PC-9 (cell line): ENCODE results near the gene SNAPC4. TPM values are rescaled to one million over a fixed set of nuclear protein-coding genes. Genes with fewer than 3 reads are reported as not detected.

Experiments
- BruUV-seq: library from RNA; stranded (reverse); fragments of 400-500 nt; replicated peaks from 2 replicates; lab custom pipeline; 2021; lab: Mats Ljungman, UMichigan
- CTCF ChIA-PET: fragments of 300-600 bp; sonication (Branson Sonifier 250); formaldehyde crosslinking; loops from one replicate; lab custom pipeline; 2022; ENCODE audit warnings: antibody characterized with exemption; lab: Charles Lee
- POLR2A ChIA-PET: fragments of 300-600 bp; sonication (Branson Sonifier 250); formaldehyde crosslinking; loops from one replicate; lab custom pipeline; 2022; ENCODE audit warnings: antibody characterized with exemption; ENCODE audit not compliant: unreplicated experiment; lab: Charles Lee
- DNase-seq, 2 experiments: peaks; one replicate each; pipeline versions ENCODE4 v3.0.0 to v3.0.0-alpha.2; 2015 to 2022; ENCODE audit warnings: mixed read lengths in 1 of 2
- H2AFZ ChIP-seq: fragments of 200-600 bp; sonication (generic); 2 replicates; pipeline ENCODE4 v1.8.1; 2017; ENCODE audit warnings: antibody characterized with exemption
- H3F3A ChIP-seq: fragments of 200-600 bp; sonication (generic); 2 replicates; pipeline ENCODE4 v1.8.1; 2017; ENCODE audit warnings: antibody characterized with exemption, mild to moderate bottlenecking, low read depth; ENCODE audit not compliant: insufficient read depth
- H3K27ac ChIP-seq: fragments of 200-600 bp; sonication (generic); 2 replicates; pipeline ENCODE4 v1.6.1; 2016; ENCODE audit warnings: mixed run types
- H3K27me3 ChIP-seq: fragments of 200-600 bp; sonication (generic); 2 replicates; pipeline ENCODE4 v1.6.1; 2016; ENCODE audit warnings: low read depth, mixed run types; ENCODE audit not compliant: insufficient read depth
- H3K36me3 ChIP-seq: fragments of 200-600 bp; sonication (generic); 2 replicates; pipeline ENCODE4 v1.6.1; 2016; ENCODE audit warnings: low read depth, mixed run types
- H3K4me1 ChIP-seq: fragments of 200-600 bp; sonication (generic); replicated peaks from 2 replicates; pipeline ENCODE4 v1.6.1; 2016; ENCODE audit warnings: mixed run types; ENCODE audit not compliant: insufficient read depth
- H3K4me2 ChIP-seq: fragments of 200-600 bp; sonication (generic); 2 replicates; pipeline ENCODE4 v1.6.1; 2017; ENCODE audit warnings: mixed run types
- H3K4me3 ChIP-seq: fragments of 200-600 bp; sonication (generic); 2 replicates; pipeline ENCODE4 v1.6.1; 2016; ENCODE audit warnings: mixed run types
- H3K79me2 ChIP-seq: fragments of 200-600 bp; sonication (generic); 2 replicates; pipeline ENCODE4 v1.6.1; 2017; ENCODE audit warnings: low read depth, mixed run types
- H3K9me2 ChIP-seq: fragments of 200-600 bp; sonication (generic); 2 replicates; pipeline ENCODE4 v1.8.1; 2017; ENCODE audit warnings: mild to moderate bottlenecking; ENCODE audit not compliant: insufficient read depth
- H3K9me3 ChIP-seq: fragments of 200-600 bp; sonication (generic); 2 replicates; pipeline ENCODE4 v1.8.1; 2016; ENCODE audit warnings: low read depth; ENCODE audit not compliant: insufficient read depth
- H4K20me1 ChIP-seq: fragments of 200-600 bp; sonication (generic); 2 replicates; pipeline ENCODE4 v1.8.1; 2017; ENCODE audit not compliant: insufficient read depth
- CTCF ChIP-seq: fragments of 200-600 bp; sonication (generic); conservative IDR thresholded peaks from 2 replicates; pipeline ENCODE4 v1.6.1; 2017; ENCODE audit warnings: mixed run types, antibody characterized with exemption, mild to moderate bottlenecking, moderate library complexity
- EZH2 ChIP-seq: fragments of 200-600 bp; sonication (generic); IDR thresholded peaks from 2 replicates; pipeline ENCODE4 v1.8.0; 2017; ENCODE audit warnings: antibody characterized with exemption, low read depth
- intact Hi-C: fragments of 100-400 bp; cut with micrococcal nuclease; formaldehyde crosslinking; loops from one replicate; pipeline ENCODE4 v1.10.0; 2022; ENCODE audit not compliant: unreplicated experiment
- total RNA-seq: library from RNA; stranded (reverse); gene quantifications from 2 replicates; pipeline ENCODE4 v1.2.3, GENCODE V29; 2021

The SNAPC4 gene
- total RNA-seq, 1 experiment from 2014 or later: 14.4 TPM

DNA sequence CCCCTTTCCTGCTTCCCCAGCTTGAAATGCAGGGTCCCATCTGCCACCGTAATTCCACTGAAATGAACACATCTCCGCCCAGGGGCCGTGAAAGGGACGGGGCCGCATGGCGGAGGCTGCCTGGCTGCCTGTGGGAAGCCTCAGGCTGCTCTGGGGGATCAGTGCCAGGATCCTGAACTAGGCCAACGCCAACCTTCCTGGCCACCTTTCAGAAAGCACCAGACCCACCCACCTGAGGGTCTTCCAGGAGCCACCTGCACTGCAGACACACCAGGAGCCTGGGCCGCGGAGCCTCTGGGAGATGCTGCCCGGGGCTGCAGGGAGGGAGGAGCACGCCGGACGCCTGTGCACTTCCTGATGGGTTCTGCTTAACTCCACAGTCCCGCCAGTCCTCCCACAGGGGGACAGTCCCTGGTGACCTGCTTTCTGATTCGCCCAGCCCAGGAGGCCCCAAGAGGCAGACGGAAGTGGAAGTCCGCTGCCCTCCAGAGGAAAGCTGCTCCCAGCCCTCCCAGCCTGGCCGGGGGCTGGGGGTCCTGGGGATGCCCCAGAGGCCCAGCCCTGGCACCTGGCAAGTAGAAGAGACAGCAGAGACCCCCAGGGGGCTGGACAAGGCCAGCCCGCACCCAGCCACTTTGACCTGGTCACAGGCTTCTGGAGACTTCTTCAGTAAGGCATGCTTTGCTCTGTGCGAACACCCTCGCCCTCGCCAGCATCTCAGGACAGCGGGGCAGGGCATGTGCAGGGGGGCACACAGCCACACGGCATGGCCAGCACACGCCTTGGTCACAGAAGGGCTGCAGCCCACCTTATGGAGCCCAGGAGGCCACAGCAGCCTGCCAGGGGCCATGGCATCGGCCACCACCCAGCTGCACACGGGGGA, 26.4 kb downstream of the SNAPC4 start, which contains the start of gene CARD9:
TSS of gene CARD9 (minus strand) at position 370 of the 883 bp plus-strand sequence. CDS start 1,591 bp downstream, outside the sequence.
- Histone ChIP-seq H2AFZ (no peak within 1 kb of the TSS; the same call in 1 of the 2 replicates), H3K4me1 (peaks cover 25% of the 10 kb centered on the region), H3K4me2 (peak within 1 kb of the TSS; percentile 78), H3K27me3 (no peaks in the 10 kb centered on the region), H4K20me1 (no peaks in the 10 kb centered on the region), H3K9me2 (no peaks in the 10 kb centered on the region), H3F3A (peaks cover 11% of the 10 kb centered on the region; the same call in 1 of the 2 replicates), H3K36me3 (no peaks in the 10 kb centered on the region), H3K4me3 (peak within 1 kb of the TSS; percentile 38; the same call in 1 of the 2 replicates), H3K9me3 (no peaks in the 10 kb centered on the region), H3K27ac (peak within 1 kb of the TSS; percentile 81), H3K79me2 (no peaks in the 10 kb centered on the region)
- ChIA-PET CTCF (interaction anchor here (1.4 kb wide), 1 partner anchor 11 kb away, joined by 5 read pairs; no protein-coding TSS in a partner anchor), POLR2A (interaction anchor here (0.6 to 0.8 kb wide), 3 partner anchors 10 to 98 kb away, joined by 3 to 12 read pairs (median 7); partner anchors contain the start of gene DNLZ)
- peak in 1 of 2 experiments; percentile 57 for DNase-seq
- intact Hi-C loops: loop anchor here (2.0 to 5.0 kb wide), 2 partner anchors 35 to 61 kb away; no protein-coding TSS in a partner anchor
- TSS peak; percentile 33 for BruUV-seq
- no peak for TF ChIP-seq EZH2
- no peak for TF ChIP-seq CTCF

- CTCF ChIA-PET: interaction anchor here (0.6 to 1.4 kb wide), 3 partner anchors 10 to 108 kb away, joined by 4 to 5 read pairs (median 5); no protein-coding TSS in a partner anchor
- Histone ChIP-seq H3K4me2 (peak overlapping the region; percentile 78), H3K27me3 (no peaks in the 10 kb centered on the region), H3K9me2 (no peaks in the 10 kb centered on the region), H3K79me2 (no peaks in the 10 kb centered on the region), H2AFZ (no peak overlapping the region; the same call in 1 of the 2 replicates), H3K9me3 (no peaks in the 10 kb centered on the region), H3K27ac (peak overlapping the region; percentile 81), H3K36me3 (no peaks in the 10 kb centered on the region), H3K4me1 (peaks cover 25% of the 10 kb centered on the region), H3F3A (peaks cover 11% of the 10 kb centered on the region; the same call in 1 of the 2 replicates), H4K20me1 (no peaks in the 10 kb centered on the region), H3K4me3 (peak overlapping the region; percentile 38; the same call in 1 of the 2 replicates)
- TF ChIP-seq CTCF: peak; percentile 36
- no peak for TF ChIP-seq EZH2
- DNase-seq: peak; percentile 89 to 91
- no TSS peak for BruUV-seq
- intact Hi-C loops: loop anchor here (2.0 to 5.0 kb wide), 2 partner anchors 34 to 60 kb away; no protein-coding TSS in a partner anchor
- POLR2A ChIA-PET: interaction anchor here (0.6 to 0.7 kb wide), 3 partner anchors 28 to 99 kb away, joined by 3 to 7 read pairs (median 3); no protein-coding TSS in a partner anchor
Observed at GRCh38 chr9:136372561-136373299, 27.2 kb downstream of the SNAPC4 start.
